Vagina (tissue), 2 donors: ENCODE results near the gene NCR2. TPM values are rescaled to one million over a fixed set of nuclear protein-coding genes. Genes with fewer than 3 reads are reported as not detected.

Source experiments
- DNase-seq, 2 donors: peaks; one replicate each; pipeline ENCODE4 v3.0.0-alpha.2; 2017; ENCODE audit errors: extremely low spot score in 2 of 2
- H3K27ac ChIP-seq: fragments of 200-600 bp; sonication (generic); one replicate; pipeline ENCODE4 v1.5.1; 2019
- H3K27me3 ChIP-seq: fragments of 200-600 bp; sonication (generic); one replicate; pipeline ENCODE4 v1.5.1; 2019
- H3K36me3 ChIP-seq, 2 donors: fragments of 200-600 bp; sonication (generic); one replicate each; pipeline ENCODE4 v1.5.1; 2017 to 2019
- H3K4me1 ChIP-seq: fragments of 200-600 bp; sonication (generic); one replicate; pipeline ENCODE4 v1.5.1; 2019
- H3K4me3 ChIP-seq, 2 donors: fragments of 200-600 bp; sonication (generic); 1 replicate in 1 of 2; 2 replicates in 1 of 2; pipeline ENCODE4 v1.5.1; 2016 to 2019
- H3K9me3 ChIP-seq: fragments of 200-600 bp; sonication (generic); one replicate; pipeline ENCODE4 v1.5.1; 2019
- POLR2A ChIP-seq, 2 donors: fragments of 450-650 bp; IDR thresholded peaks; one replicate each; pipeline ENCODE4 v1.6.1; 2017; ENCODE audit warnings: antibody characterized with exemption in 2 of 2, mild to moderate bottlenecking in 2 of 2, moderate library complexity in 2 of 2
- POLR2AphosphoS5 ChIP-seq, 2 donors: sonication (generic); formaldehyde crosslinking; IDR thresholded peaks; one replicate each; pipeline ENCODE4 v1.9.0; 2017; ENCODE audit warnings: antibody characterized with exemption in 2 of 2, mild to moderate bottlenecking in 2 of 2, low read depth in 1 of 2; ENCODE audit not compliant: insufficient read depth in 1 of 2
- intact Hi-C: fragments of 100-400 bp; cut with DNase I; formaldehyde crosslinking; loops from one replicate; pipeline ENCODE4 v1.15.1; 2023
- total RNA-seq: library from RNA; depleted of rRNA; stranded (reverse); fragments of >200 nt; gene quantifications from one replicate; pipeline ENCODE4 v1.2.3, GENCODE V29; 2016
- TF ChIP-seq, protein P1 (sequence below), 3 experiments: fragments of 450-650 bp in 2 of 3; fragments of 200-600 bp in 1 of 3; sonication (generic) in 1 of 3; IDR thresholded peaks; one replicate each; pipeline ENCODE4 v1.5.1; 2017 to 2019; ENCODE audit warnings: antibody characterized with exemption in 3 of 3, mild to moderate bottlenecking in 2 of 3, moderate library complexity in 2 of 3

NCR2 gene
- not detected for total RNA-seq

- Histone ChIP-seq H3K9me3 (no peaks in the 10 kb centered on the region), H3K36me3 (no peaks in the 10 kb centered on the region), H3K27ac (no peak within 1 kb of the TSS), H3K4me1 (no peaks in the 10 kb centered on the region), H3K27me3 (no peaks in the 10 kb centered on the region), H3K4me3 (no peak within 1 kb of the TSS)
- intact Hi-C loops: no loop called here
- DNase-seq: no peak
- TF ChIP-seq POLR2AphosphoS5 (IDR thresholded peaks at IDR 0.05; ENCODE audit: insufficient read depth in 1 of 2, low read depth in 1 of 2) (no peak), POLR2A (IDR thresholded peaks at IDR 0.05) (no peak)
- TF ChIP-seq, protein P1, sequence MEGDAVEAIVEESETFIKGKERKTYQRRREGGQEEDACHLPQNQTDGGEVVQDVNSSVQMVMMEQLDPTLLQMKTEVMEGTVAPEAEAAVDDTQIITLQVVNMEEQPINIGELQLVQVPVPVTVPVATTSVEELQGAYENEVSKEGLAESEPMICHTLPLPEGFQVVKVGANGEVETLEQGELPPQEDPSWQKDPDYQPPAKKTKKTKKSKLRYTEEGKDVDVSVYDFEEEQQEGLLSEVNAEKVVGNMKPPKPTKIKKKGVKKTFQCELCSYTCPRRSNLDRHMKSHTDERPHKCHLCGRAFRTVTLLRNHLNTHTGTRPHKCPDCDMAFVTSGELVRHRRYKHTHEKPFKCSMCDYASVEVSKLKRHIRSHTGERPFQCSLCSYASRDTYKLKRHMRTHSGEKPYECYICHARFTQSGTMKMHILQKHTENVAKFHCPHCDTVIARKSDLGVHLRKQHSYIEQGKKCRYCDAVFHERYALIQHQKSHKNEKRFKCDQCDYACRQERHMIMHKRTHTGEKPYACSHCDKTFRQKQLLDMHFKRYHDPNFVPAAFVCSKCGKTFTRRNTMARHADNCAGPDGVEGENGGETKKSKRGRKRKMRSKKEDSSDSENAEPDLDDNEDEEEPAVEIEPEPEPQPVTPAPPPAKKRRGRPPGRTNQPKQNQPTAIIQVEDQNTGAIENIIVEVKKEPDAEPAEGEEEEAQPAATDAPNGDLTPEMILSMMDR (IDR thresholded peaks at IDR 0.05): no peak
Observed at GRCh38 chr6:41335296-41335695, at the start of gene NCR2. NCR2 (plus strand) TSS chr6:41335608; CDS start chr6:41335877, 269 bp downstream.

DNA sequence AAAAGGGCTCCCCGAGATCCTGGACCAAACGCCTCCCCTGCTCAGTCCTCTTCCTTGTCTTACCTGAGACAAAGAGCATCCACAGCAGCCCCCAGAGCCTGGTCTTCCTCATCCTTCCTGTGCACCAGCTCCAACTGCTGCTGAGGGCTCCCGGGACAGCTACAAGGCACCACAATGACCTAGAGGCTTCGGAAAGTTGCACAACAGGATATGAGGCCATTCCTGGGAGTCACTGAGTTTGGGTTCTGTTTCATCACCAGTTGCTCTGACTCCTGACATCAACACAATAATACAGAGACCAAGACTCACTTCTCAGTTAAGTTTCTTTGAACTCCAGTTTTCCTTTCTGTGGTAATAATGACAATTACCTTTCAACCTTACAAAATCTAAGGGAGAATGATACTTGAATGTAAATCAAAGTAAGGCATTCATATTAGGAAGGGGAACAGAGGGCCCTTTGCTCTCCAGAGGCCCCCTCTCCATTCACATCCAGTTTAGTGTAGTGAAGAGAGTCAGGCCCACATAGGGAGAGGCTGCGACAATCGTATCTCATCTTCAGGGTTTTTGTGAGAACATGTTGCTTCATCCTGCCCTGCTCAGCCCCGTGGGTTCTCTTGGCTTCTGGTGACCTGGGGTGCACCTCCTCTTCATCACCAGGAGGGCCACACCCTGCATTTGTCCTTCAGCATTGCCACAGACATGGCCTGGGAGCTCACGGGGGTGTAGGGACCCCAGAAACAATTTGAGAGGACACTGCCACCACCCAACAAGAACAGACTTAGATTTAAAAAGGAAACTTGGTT, 48.7 kb upstream of the NCR2 start, which contains the start of gene TREM1:
Gene TREM1 (minus strand): TSS at position 139 of the 803 bp plus-strand sequence. CDS start 27 bp downstream, at position 112.
- no peak within 1 kb of the TSS for H3K4me3 ChIP-seq
- H3K27me3 ChIP-seq: no peaks in the 10 kb centered on the region
- H3K4me1 ChIP-seq: no peaks in the 10 kb centered on the region
- intact Hi-C loops: no loop called here
- no peak within 1 kb of the TSS for H3K27ac ChIP-seq
- no peaks in the 10 kb centered on the region for H3K36me3 ChIP-seq
- no peak for DNase-seq
- no peaks in the 10 kb centered on the region for H3K9me3 ChIP-seq
- no peak for TF ChIP-seq POLR2A (IDR thresholded peaks at IDR 0.05)
- TF ChIP-seq, protein P1 (IDR thresholded peaks at IDR 0.05): no peak

- H3K9me3 ChIP-seq: no peaks in the 10 kb centered on the region
Observed at GRCh38 chr6:41288030-41288753, 47.2 kb upstream of the NCR2 start.

DNA sequence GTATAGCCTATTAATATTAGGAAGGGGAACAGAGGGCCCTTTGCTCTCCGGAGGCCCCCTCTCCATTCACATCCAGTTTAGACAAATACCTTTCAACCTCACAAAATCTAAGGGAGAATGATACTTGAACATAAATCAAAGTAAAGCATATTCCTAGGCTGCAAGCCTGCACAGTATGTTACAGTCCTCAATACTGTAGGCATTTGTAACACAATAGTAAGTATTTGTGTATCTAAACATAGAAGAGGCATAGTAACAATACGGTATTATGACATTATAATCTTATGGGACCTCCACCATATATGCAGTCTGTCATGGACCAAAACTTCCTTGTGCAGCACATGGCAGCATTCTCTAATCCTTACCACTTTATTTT, 46.7 kb upstream of the NCR2 start:
- intact Hi-C loops: no loop called here
- Histone ChIP-seq H3K9me3 (no peaks in the 10 kb centered on the region), H3K27me3 (no peaks in the 10 kb centered on the region), H3K4me1 (no peaks in the 10 kb centered on the region), H3K27ac (no peak overlapping the region), H3K4me3 (no peak overlapping the region), H3K36me3 (no peaks in the 10 kb centered on the region)
- TF ChIP-seq, protein P1 (IDR thresholded peaks at IDR 0.05): no peak
- TF ChIP-seq POLR2A (IDR thresholded peaks at IDR 0.05): no peak
- no peak for TF ChIP-seq POLR2AphosphoS5 (IDR thresholded peaks at IDR 0.05; ENCODE audit: insufficient read depth in 1 of 2, low read depth in 1 of 2)
- DNase-seq: no peak

More at GRCh38 chr6:41288030-41288753, 47.2 kb upstream of the NCR2 start:
- TF ChIP-seq, protein P1 (IDR thresholded peaks at IDR 0.05): no peak
- TF ChIP-seq POLR2A (IDR thresholded peaks at IDR 0.05): no peak
- TF ChIP-seq POLR2AphosphoS5 (IDR thresholded peaks at IDR 0.05; ENCODE audit: insufficient read depth in 1 of 2, low read depth in 1 of 2): no peak
- Histone ChIP-seq H3K36me3 (no peaks in the 10 kb centered on the region), H3K27me3 (no peaks in the 10 kb centered on the region), H3K27ac (no peak overlapping the region), H3K4me3 (no peak overlapping the region), H3K4me1 (no peaks in the 10 kb centered on the region)
- DNase-seq: no peak
- intact Hi-C loops: no loop called here

GRCh38 chr6:41289815-41290214, 45.6 kb upstream of the NCR2 start:
- Histone ChIP-seq H3K36me3 (no peaks in the 10 kb centered on the region), H3K27me3 (no peaks in the 10 kb centered on the region), H3K27ac (no peak overlapping the region), H3K9me3 (no peaks in the 10 kb centered on the region), H3K4me1 (no peaks in the 10 kb centered on the region), H3K4me3 (no peak overlapping the region)
- no peak for DNase-seq
- TF ChIP-seq, protein P1 (IDR thresholded peaks at IDR 0.05): no peak
- TF ChIP-seq POLR2A (IDR thresholded peaks at IDR 0.05) (no peak), POLR2AphosphoS5 (IDR thresholded peaks at IDR 0.05; ENCODE audit: insufficient read depth in 1 of 2, low read depth in 1 of 2) (no peak)
- intact Hi-C loops: no loop called here
